ENCODE measurements around the gene DEGS1.

Gene DEGS1

GRCh38 chr1:224182866-224183590, at the start of gene DEGS1:
Gene DEGS1 (plus strand): TSS chr1:224183240. CDS start chr1:224183337, 97 bp downstream.
- DNase-seq (ENCODE audit: low read depth) = peak; percentile 70

GRCh38 chr1:224133741-224134299, 49.2 kb upstream of the DEGS1 start:
- DNase-seq (ENCODE audit: low read depth) = no peak

DNA sequence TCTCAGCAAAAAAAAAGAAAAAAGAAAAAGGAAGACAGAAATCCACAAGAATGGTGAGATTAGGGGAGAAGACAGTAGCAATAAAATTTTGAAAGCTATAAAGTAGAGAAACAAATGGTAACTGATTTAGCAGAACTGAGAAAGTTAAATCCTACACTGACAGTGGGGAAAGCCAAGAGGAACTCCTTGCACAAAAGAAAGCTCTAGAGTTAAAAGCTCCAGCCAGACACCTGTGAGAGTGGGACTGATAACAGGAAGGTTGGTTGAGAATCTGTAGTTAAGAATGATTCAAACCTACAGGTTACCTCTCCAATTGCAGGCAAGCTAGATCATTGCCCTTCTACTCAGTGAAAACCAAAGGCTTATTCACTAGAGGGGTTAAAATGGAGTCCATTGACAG, 45.5 kb upstream of the DEGS1 start:
- no peak for DNase-seq (ENCODE audit: low read depth)

DNA sequence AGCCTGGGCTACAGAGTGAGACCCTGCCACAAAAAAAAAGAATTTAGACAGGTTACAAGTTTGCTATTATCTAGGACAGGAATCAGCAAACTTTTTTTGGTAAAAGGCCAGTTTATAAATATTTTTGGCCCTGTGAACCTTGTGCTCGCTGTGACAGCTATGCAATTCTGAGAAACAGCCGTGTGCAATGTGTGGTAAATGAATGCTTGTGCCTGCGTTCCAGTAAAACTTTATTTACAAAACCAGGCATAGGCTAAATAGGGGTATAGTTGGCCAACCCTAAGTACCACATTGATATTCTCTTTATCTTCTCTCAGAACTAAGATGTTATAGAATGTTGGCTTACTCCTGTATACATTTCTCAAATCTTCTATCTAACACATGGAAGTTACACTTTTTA, 44.8 kb upstream of the DEGS1 start:
- DNase-seq (ENCODE audit: low read depth) = no peak

GRCh38 chr1:224141693-224142092, 41.3 kb upstream of the DEGS1 start:
- DNase-seq (ENCODE audit: low read depth) = no peak

GRCh38 chr1:224149709-224150108, 33.3 kb upstream of the DEGS1 start:
- no peak for DNase-seq (ENCODE audit: low read depth)

DNA sequence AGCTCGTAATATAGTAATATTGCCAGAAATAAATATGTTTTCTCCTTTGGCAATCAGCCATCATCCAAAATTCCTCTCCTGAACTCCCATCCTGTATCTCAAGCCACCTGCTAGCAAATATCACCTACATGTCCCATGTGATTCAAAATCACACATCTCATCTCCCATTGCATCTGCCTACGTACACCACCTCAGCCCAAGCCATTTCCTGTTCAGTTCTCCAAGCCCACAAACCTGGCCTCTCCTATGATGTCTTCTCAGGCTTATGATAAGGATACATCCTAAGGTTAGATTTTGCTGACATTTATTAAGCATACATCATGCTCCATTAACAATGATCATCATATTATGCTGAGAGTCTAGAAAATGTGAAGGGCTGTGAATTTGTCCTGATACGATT, 31.9 kb upstream of the DEGS1 start:
- DNase-seq (ENCODE audit: low read depth) = no peak

DNA sequence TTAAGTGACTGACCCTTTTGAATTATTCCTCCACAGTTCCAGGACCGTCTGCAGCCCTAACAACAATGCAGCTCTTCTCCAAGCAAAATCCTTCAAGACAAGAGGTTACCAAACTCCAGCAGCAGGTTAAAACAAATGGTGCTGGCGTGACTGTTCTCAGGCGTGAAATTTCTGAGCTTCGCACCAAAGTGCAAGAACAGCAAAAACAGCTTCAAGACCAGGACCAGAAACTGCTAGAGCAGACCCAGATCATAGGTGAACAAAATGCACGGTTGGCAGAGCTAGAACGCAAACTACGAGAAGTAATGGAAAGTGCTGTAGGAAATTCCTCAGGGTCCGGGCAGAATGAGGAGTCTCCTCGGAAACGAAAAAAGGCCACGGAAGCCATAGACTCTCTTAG, 25.7 kb upstream of the DEGS1 start:
- no peak for DNase-seq (ENCODE audit: low read depth)

DNA sequence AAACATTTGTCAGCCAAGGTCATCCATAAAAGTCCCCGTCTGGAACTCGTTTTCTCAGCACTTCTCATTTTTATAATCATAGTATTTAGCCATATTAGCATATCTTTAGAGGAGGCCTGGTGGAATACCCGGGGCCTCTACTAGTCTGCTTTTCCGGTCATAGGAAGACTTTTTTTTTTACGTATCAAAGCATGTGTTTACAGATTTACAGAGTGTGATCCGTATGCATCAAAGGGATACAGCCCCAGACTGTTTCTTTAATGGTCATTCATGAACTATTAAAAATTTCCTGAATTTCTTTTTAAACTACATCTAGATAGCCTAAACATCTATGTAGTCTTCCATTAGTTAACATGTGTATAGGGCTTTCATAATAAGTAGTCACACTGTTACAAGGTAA, 23.5 kb upstream of the DEGS1 start:
- DNase-seq (ENCODE audit: low read depth) = no peak

DNA sequence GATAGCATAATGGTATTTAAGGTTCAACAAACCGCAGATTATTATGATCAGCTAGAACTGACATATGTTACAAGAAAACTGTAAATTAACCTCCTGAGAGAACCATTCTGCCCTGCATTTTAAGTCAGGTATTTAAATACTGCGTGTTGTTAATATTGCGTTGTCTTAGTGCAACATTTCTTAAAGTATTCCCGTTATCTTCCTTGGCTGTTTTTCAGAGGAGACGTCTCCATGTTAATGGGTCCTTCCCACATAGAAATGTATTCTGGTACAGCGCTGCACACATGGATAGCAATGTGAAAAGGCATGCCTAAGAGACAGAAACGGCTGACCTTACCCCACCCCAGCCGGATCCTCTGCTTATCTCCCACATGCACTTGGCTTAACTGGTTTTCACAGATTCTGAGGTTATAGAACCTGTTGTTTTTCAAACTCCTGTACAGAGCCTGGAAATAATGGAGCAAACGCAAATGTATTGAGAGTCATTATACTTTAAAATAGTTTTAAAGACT, 22.8 kb upstream of the DEGS1 start:
- DNase-seq (ENCODE audit: low read depth) = no peak

DNA sequence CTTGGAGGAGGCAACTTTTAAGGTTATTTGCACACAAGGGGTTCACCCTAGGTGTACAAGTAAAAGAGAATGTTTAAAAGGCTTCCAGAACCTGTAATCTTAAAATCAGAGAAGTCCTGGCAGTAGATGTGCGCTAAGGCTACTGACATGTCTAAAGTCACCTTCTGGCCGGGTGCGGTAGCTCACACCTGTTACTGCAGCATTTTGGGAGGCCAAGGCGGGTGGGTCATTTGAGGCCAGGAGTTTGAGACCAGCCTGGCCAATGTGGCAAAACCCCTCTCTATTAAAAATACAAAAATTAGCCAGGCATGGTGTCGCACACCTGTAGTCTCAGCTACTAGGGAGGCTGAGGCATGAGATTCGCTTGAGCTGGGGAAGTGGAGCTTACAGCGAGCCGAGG, 20.3 kb upstream of the DEGS1 start:
- no peak for DNase-seq (ENCODE audit: low read depth)

GRCh38 chr1:224163311-224163710, 19.7 kb upstream of the DEGS1 start:
- no peak for DNase-seq (ENCODE audit: low read depth)

DNA sequence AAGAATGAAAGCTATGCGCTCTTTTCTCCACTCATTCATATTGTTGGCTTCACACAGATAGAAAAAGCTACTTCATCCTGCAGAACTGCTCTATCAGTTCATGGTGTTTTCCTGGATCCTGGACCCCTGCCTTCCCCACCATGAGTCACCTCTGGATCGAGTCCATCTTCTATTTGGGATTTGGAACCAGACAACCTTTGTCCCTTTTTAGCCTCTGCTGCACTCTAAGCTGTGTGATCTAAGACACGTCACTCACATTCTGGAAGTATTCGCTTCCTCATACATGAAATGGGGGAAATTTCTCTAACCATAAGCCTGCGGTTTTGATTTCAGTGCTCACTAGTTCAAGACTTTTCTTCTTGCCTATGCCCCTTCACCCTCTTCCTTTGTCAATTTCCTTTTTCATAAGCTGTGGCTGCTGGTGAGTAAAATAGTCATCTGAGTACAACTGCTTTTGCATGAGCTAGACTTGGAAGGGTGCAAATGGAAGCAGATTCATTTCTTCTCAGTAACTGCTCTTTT, 14.1 kb upstream of the DEGS1 start:
- no peak for DNase-seq (ENCODE audit: low read depth)

DNA sequence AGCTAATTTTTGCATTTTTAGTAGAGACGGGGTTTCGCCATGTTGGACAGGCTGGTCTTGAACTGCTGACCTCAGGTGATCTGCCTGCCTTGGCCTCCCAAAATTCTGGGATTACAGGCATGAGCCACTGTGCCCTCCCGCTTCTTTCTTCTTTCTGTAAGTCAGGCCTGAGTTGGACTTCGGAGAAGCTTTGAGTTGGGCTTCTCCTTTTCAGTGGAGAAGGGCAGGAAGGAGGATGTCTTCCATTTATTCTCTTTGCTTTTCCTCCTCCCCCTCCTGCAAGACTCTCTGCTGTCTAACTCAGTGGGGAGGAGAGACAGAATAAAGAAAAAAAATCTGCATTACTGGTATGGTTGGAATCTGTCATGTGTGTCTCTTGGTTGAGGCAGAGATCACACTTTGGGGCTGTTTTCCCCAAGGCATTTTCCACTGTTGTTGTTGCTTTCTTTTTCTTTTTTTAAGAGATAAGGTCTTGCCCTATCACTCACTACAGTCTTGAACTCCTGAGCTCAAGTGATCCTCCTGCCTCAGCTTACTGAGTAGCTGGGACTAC, 13.2 kb upstream of the DEGS1 start:
- DNase-seq (ENCODE audit: low read depth) = no peak

DNA sequence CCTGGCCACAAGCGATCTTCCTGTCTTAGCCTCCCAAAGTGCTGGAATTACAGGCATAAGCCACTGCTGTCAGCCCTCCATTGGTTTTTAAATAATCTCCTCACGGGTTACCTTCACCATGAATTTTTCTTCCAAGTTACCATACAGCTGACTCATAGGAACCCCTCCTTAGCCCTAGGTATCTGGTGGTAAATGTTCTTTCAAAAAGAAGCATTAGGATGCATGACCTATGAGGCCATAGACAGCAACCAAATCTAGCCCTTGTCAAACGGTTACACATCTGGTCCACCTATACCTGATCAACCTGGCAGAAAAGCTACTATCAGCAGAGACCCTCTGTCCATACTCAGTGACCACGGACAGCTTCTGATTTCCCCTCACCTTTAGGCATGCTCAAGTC, 12.7 kb upstream of the DEGS1 start:
- DNase-seq (ENCODE audit: low read depth) = no peak

DNA sequence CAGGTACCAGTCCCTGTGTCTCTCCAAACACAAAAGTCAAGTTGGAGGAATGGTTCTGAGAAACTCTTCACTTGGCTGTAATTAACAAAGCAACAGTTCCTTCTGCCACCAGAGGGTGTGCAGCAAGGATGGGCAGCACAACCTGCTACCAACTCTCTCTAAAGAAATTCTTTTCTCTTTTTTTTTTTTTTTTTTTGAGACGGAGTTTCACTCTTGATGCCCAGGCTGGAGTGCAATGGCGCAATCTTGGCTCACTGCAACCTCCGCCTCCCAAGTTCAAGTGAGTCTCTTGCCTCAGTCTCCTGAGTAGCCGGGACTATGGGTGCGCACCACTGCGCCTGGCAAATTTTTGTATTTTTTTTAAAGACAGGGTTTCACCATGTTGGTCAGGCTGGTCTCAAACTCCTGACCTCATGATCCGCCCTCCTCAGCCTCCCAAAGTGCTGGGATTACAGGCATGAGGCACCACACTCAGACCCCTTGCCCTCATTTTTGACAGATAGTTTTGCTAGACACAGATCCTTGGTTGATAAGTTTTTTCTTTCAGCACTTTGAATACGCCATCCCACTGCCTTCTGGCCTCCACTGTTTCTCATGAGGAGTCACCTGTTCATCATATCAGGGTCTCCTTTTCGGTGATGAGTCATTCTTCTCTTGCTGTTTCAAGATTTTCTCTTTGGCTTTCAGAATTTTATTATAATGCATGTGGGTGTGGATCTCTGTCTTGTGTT, 12.1 kb upstream of the DEGS1 start:
- no peak for DNase-seq (ENCODE audit: low read depth)

DNA sequence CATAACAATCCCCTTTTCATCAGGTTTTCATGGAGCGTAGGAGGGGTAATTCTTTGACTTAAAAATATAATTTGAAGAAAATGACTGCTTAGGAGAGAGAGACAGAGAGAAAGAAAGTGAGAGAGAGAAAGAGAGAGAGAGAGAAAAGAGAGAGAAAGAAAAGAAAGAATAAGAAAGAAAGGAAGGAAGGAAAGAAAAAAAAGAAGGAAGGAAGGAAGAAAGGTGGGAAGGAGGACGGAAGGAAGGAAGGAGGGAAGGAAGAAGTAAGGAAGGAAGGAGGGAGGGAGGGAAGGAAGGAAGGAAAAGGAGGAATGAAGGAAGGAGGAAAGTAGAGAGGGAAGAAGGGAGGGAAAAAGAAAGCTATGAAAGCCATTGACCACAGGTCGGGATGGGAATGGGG, 10.8 kb upstream of the DEGS1 start:
- no peak for DNase-seq (ENCODE audit: low read depth)

- DNase-seq (ENCODE audit: low read depth) = no peak
Observed at GRCh38 chr1:224173523-224173922, 9.5 kb upstream of the DEGS1 start.

DNA sequence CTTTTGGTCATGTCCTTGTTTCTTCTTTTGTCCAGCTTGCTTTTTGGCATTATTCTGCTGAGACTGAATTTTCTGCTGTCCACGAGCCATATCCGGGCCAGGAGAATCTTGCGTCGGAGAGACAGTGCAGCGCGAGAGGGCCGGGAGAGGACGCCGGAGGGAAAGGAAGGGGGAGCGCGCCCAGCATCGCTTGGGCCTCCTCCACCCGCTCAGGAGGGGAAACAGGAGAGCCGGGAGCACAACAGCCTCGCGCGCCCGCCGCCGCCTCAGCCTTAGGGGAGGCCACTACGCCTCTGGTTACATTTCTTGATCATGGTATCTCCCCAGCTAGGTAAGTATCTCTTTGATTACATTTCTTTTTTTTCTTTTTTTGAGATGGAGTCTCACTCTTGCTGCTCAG, 7.4 kb upstream of the DEGS1 start:
- DNase-seq (ENCODE audit: low read depth) = no peak

DNA sequence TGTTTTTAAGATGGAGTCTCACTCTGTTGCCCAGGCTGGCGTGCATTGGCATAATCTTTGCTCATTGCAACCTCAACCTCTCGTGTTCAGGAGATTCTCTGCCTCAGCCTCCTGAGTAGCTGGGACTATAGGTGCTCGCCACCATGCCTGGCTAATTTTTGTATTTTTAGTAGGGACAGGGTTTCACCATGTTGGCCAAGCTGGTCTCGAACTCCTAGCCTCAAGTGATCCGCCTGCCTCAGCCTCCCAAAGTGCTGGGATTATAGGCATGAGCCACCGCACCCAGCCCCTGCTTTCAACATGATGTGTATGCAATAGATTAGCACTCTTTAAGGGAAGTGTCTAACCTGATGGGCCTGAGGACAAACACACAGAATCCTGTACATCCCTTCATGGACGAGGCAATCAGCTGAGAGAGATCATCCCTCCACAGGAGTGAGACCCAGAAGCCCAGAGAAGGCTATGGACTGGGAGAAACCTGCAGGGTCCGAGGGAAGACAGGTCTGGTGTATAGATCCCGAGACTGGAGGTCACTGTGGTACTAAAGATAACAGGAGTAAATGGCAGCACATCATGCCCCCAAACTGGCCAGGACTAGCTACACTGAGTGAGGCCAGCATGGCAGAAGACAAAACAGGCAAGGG, 5.6 kb upstream of the DEGS1 start:
- DNase-seq (ENCODE audit: low read depth) = no peak

DNA sequence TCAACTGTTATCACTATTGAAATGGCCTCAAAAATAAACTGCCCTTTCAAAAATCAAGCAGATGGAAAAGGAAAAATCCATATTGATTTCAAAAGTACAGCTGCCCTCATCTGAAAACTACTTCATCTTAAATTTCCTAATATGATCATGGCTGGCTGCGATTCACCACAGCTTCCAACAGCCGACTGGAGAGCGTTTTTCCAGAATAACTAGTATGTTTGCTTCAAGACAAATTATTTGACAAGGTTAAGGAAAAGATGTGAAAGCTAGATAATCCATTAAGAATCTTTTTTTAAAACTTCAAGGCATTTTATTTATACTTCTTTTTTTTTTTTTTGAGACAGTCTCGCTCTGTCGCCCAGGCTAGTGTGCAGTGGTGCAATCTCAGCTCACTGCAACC, 4.1 kb upstream of the DEGS1 start:
- no peak for DNase-seq (ENCODE audit: low read depth)

DNA sequence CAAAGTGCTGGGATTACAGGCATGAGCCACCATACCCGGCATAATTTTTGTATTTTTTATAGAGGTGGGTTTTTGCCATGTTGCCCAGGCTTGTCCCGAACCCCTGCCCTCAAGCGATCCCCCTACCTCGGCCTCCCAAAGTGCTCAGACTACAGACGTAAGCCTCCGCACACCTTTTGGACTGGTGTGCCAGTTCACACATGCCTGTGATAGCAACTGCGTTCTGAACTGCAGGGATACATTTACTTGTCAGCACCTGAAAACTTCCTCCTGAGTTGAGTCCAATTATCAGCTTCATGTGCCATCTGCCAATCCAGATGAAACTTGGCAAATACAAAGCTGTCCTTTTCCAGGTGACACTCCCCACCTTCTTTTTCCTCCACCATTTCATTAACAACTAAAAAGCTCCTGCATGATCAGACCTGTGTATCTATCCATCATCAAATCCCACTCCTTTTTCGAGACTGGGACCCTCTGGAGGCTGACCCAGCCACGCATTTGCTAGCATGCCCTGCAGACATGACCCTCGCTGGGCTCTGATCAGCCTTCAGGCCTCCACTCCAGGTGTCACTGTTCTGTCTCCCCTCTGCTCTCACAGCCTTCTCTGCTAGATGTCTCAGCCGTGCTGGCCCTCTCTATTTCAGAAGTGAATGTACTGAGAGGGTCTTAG, 2.1 kb upstream of the DEGS1 start:
- no peak for DNase-seq (ENCODE audit: low read depth)
